Heart left ventricle (tissue), 16 donors: ENCODE results near the gene SNX25. TPM values are rescaled to one million over a fixed set of nuclear protein-coding genes. Genes with fewer than 3 reads are reported as not detected.
A peak's percentile ranks its signal among the peaks of the same experiment; 100 is the strongest.

Experiments used
- ATAC-seq, 4 donors: fragments of 200-7000 bp; cut with Tn5 transposase; one replicate each; pipeline ENCODE4 v1.9.1; 2020 to 2022; ENCODE audit warnings: moderate library complexity in 4 of 4, mild to moderate bottlenecking in 3 of 4, moderate number of reproducible peaks in 1 of 4
- DNase-seq, 5 donors: peaks; one replicate each; pipeline ENCODE4 v3.0.0-alpha.2; 2020
- H3K27ac ChIP-seq, 12 donors: fragments of 200-600 bp; sonication (generic) in 4 of 12; one replicate each; pipeline versions ENCODE4 v1.5.0 to v1.8.0; 2016 to 2022; ENCODE audit warnings: mild to moderate bottlenecking in 2 of 12
- H3K27me3 ChIP-seq, 9 donors: fragments of 200-600 bp; sonication (generic) in 2 of 9; one replicate each; pipeline versions ENCODE4 v1.5.1 to v1.8.0; 2016 to 2022; ENCODE audit warnings: mild to moderate bottlenecking in 3 of 9
- H3K36me3 ChIP-seq, 9 donors: fragments of 200-600 bp; sonication (generic) in 2 of 9; one replicate each; pipeline versions ENCODE4 v1.5.0 to v1.8.0; 2018 to 2022; ENCODE audit warnings: mild to moderate bottlenecking in 2 of 9
- H3K4me1 ChIP-seq, 12 donors: fragments of 200-600 bp; sonication (generic) in 4 of 12; one replicate each; pipeline versions ENCODE4 v1.5.0 to v1.8.0; 2016 to 2022; ENCODE audit warnings: mild to moderate bottlenecking in 3 of 12
- H3K4me3 ChIP-seq, 12 donors: fragments of 200-600 bp; sonication (generic) in 4 of 12; one replicate each; pipeline versions ENCODE4 v1.5.0 to v1.8.0; 2017 to 2022; ENCODE audit warnings: mild to moderate bottlenecking in 9 of 12, moderate library complexity in 4 of 12
- H3K9me3 ChIP-seq, 12 donors: fragments of 200-600 bp; sonication (generic) in 4 of 12; one replicate each; pipeline versions ENCODE4 v1.5.0 to v1.8.0; 2016 to 2022; ENCODE audit warnings: mild to moderate bottlenecking in 1 of 12
- CTCF ChIP-seq, 12 donors: fragments of 200-600 bp; sonication (generic) in 4 of 12; IDR thresholded peaks; one replicate each; pipeline versions ENCODE4 v1.5.0 to v1.8.0; 2018 to 2022; ENCODE audit warnings: antibody characterized with exemption in 12 of 12, mild to moderate bottlenecking in 5 of 12
- POLR2A ChIP-seq, 2 donors: fragments of 450-650 bp; IDR thresholded peaks; one replicate each; pipeline ENCODE4 v1.6.1; 2017; ENCODE audit warnings: antibody characterized with exemption in 2 of 2, mild to moderate bottlenecking in 2 of 2, moderate library complexity in 2 of 2
- WGBS, 4 donors: extraction: QIAGEN DNeasy Blood & Tissue Kit in 2 of 4; methylation state at CpG; one replicate each; pipeline versions ENCODE4 v1.1.5 to v1.1.7; 2013 to 2018; 5-methylcytosine and 5-hydroxymethylcytosine counted together
- intact Hi-C, 10 donors: fragments of 100-400 bp; cut with DNase I; formaldehyde crosslinking; loops; one replicate each; pipeline versions ENCODE4 v1.11.1 to v1.14.2; 2022
- polyA plus RNA-seq, 2 donors: library from polyadenylated mRNA; stranded (reverse); fragments of 200-250 nt; gene quantifications; one replicate each; pipeline ENCODE4 v1.2.3, GENCODE V29; 2013
- total RNA-seq, 9 donors: library from RNA; depleted of rRNA in 2 of 9; stranded (reverse); fragments of >200 nt in 2 of 9; fragmentation: NEBNext Ultra II Directional in 3 of 9; extraction: Animal tissue kit (Norgen Biotek cat#: 25700) in 3 of 9; gene quantifications; one replicate each; pipeline versions ENCODE4 v1.1.0 to v1.2.4, GENCODE V29; 2016 to 2023
- donor health status: ischemic (EF 13 %, LVEDD 7.1; RV severe dilation, severe dysfunction).
- donor health status: healthy with polysubstance abuse.
- donor health status: DM: no; HTN: yes; CAD: no.
- donor health status: DM: no; HTN: no; CAD: no.
- donor health status: ischemic (EF 25% LVEDD 6.9; RV normal size, moderate dysfunction).
- donor health status: ischemic (EF 25% LVEDD 5.7; RV mildly dilated, moderate dysfunction).
- donor health status: healthy.
- donor health status: DM: yes; HTN: yes; CAD: no.
- donor health status: ischemic (EF 35%, LVEDD 5.7; RV mildly dilated, moderate dysfunction).
- donor health status: nonischemic (EF 11% LVEDD 7.7; RV severe dilation, severe dysfunction).
- donor health status: DM: yes; HTN: yes; CAD: no.
- donor health status: PGD.
- donor health status: ischemic (EF 29% LVEDD 5.4; RV normal size, mild dysfunction).
- donor health status: nonischemic (EF 23%, LVEDD 6.1; RV moderate dilation, normal function).

Gene SNX25
- total and polyA plus RNA-seq, 11 donors, result 3.1 to 12.4 (median 10.1) TPM

- Histone ChIP-seq H3K27ac (no peak overlapping the region), H3K27me3 (no peaks in the 10 kb centered on the region), H3K36me3 (no peaks in the 10 kb centered on the region), H3K4me3 (no peak overlapping the region), H3K9me3 (no peaks in the 10 kb centered on the region), H3K4me1 (peaks cover 0 to 30% (median 9%) of the 10 kb centered on the region in 12 donors)
- DNase-seq (no peak), ATAC-seq (no peak)
- no peak for TF ChIP-seq POLR2A (IDR thresholded peaks at IDR 0.05)
- intact Hi-C loops, result loop anchor here in 1 of 10 donors (5.0 kb wide), 1 partner anchor 35 kb away; no protein-coding TSS in a partner anchor
- WGBS, 4 donors, result 81 to 92% (median 84%) methylated on average over 1 of the region's 1 CpG
Observed at GRCh38 chr4:185247151-185247550, 37.8 kb downstream of the SNX25 start.

- H3K4me1 ChIP-seq, result peaks cover 0 to 27% (median 5%) of the 10 kb centered on the region in 12 donors
- no peak for DNase-seq
- no peak for TF ChIP-seq POLR2A (IDR thresholded peaks at IDR 0.05)
- TF ChIP-seq CTCF (IDR thresholded peaks at IDR 0.05), result no peak
- intact Hi-C loops, result loop anchor here in 1 of 10 donors (5.0 kb wide), 1 partner anchor 36 kb away; no protein-coding TSS in a partner anchor
- 96 to 98% (median 97%) methylated on average over 3 of the region's 3 CpGs for WGBS, 4 donors
- no peak overlapping the region for H3K4me3 ChIP-seq
- H3K9me3 ChIP-seq, result no peaks in the 10 kb centered on the region
- no peaks in the 10 kb centered on the region for H3K36me3 ChIP-seq
- ATAC-seq, result no peak
- H3K27ac ChIP-seq, result no peak overlapping the region
- H3K27me3 ChIP-seq, result no peaks in the 10 kb centered on the region
Observed at GRCh38 chr4:185248393-185249039, 39.1 kb downstream of the SNX25 start.

GRCh38 chr4:185249105-185249504, 39.7 kb downstream of the SNX25 start:
- Histone ChIP-seq H3K36me3 (no peaks in the 10 kb centered on the region), H3K27me3 (no peaks in the 10 kb centered on the region), H3K27ac (no peak overlapping the region), H3K4me1 (peaks cover 0 to 26% (median 5%) of the 10 kb centered on the region in 12 donors), H3K9me3 (no peaks in the 10 kb centered on the region), H3K4me3 (no peak overlapping the region)
- TF ChIP-seq POLR2A (IDR thresholded peaks at IDR 0.05), result no peak
- no peak for ATAC-seq
- 78 to 89% (median 85%) methylated on average over 2 of the region's 2 CpGs for WGBS, 4 donors
- intact Hi-C loops, result loop anchor here in 1 of 10 donors (5.0 kb wide), 1 partner anchor 37 kb away; no protein-coding TSS in a partner anchor
- no peak for DNase-seq

- TF ChIP-seq POLR2A (IDR thresholded peaks at IDR 0.05) (no peak), CTCF (IDR thresholded peaks at IDR 0.05) (no peak)
- Histone ChIP-seq H3K4me1 (peaks cover 0 to 28% (median 10%) of the 10 kb centered on the region in 12 donors), H3K27me3 (no peaks in the 10 kb centered on the region), H3K36me3 (no peaks in the 10 kb centered on the region), H3K27ac (no peak overlapping the region), H3K9me3 (no peaks in the 10 kb centered on the region), H3K4me3 (no peak overlapping the region)
- intact Hi-C loops, result loop anchor here in 1 of 10 donors (5.0 kb wide), 1 partner anchor 42 kb away; no protein-coding TSS in a partner anchor
- 85 to 92% (median 88%) methylated on average over 5 of the region's 5 CpGs for WGBS, 4 donors
- DNase-seq (no peak), ATAC-seq (no peak)
Observed at GRCh38 chr4:185254434-185254833, 45.0 kb downstream of the SNX25 start.

- Histone ChIP-seq H3K27ac (no peak overlapping the region), H3K9me3 (no peaks in the 10 kb centered on the region), H3K27me3 (no peaks in the 10 kb centered on the region), H3K4me3 (peak overlapping the region in 3 of 12 donors; percentile 13 to 35 (median 19)), H3K4me1 (peaks cover 0 to 28% (median 10%) of the 10 kb centered on the region in 12 donors), H3K36me3 (no peaks in the 10 kb centered on the region)
- intact Hi-C loops, result loop anchor here in 2 of 10 donors (5.0 kb wide), 1 partner anchor 44 kb away; no protein-coding TSS in a partner anchor
- TF ChIP-seq POLR2A (IDR thresholded peaks at IDR 0.05), result no peak
- TF ChIP-seq CTCF (IDR thresholded peaks at IDR 0.05), result no peak
- DNase-seq, result no peak
- no peak for ATAC-seq
- 40 to 97% (median 84%) methylated on average over 3 of the region's 3 CpGs for WGBS, 4 donors
Observed at GRCh38 chr4:185255868-185256267, 46.5 kb downstream of the SNX25 start.
